Loucy (cell line): ENCODE measurements around the gene WNK2.

Experiments used
- H2AFZ ChIP-seq: fragments of 200-600 bp; sonication (generic); 2 replicates; pipeline ENCODE4 v1.6.0; 2016; ENCODE audit warnings: antibody characterized with exemption, mild to moderate bottlenecking, low read length, moderate library complexity
- H3F3A ChIP-seq: fragments of 200-600 bp; 2 replicates; pipeline ENCODE4 v1.6.0; 2016; ENCODE audit warnings: antibody characterized with exemption, low read depth, mild to moderate bottlenecking
- H3K27me3 ChIP-seq: fragments of 200-600 bp; sonication (generic); 2 replicates; pipeline ENCODE4 v1.6.1; 2014; ENCODE audit warnings: low read length, mild to moderate bottlenecking; ENCODE audit not compliant: insufficient read depth, poor library complexity, severe bottlenecking
- H3K36me3 ChIP-seq: fragments of 200-600 bp; sonication (generic); 2 replicates; pipeline ENCODE4 v1.6.1; 2016; ENCODE audit warnings: low read length; ENCODE audit not compliant: insufficient read depth
- H3K4me1 ChIP-seq: fragments of 200-600 bp; sonication (generic); 2 replicates; pipeline ENCODE4 v1.5.1; 2014; ENCODE audit warnings: low read length, mild to moderate bottlenecking; ENCODE audit not compliant: insufficient read depth, poor library complexity, severe bottlenecking
- H3K4me2 ChIP-seq: fragments of 200-600 bp; sonication (generic); 2 replicates; pipeline ENCODE4 v1.6.0; 2014; ENCODE audit warnings: antibody characterized with exemption, low read length, low read depth, mild to moderate bottlenecking; ENCODE audit not compliant: poor library complexity, severe bottlenecking
- H3K4me3 ChIP-seq: fragments of 200-600 bp; sonication (generic); 2 replicates; pipeline ENCODE4 v1.5.1; 2014; ENCODE audit warnings: low read length, mild to moderate bottlenecking, mixed read lengths; ENCODE audit not compliant: poor library complexity, severe bottlenecking
- H3K79me2 ChIP-seq: fragments of 200-600 bp; sonication (generic); 2 replicates; pipeline ENCODE4 v1.6.1; 2014; ENCODE audit warnings: low read length; ENCODE audit not compliant: insufficient read depth
- H3K9ac ChIP-seq: fragments of 200-600 bp; sonication (generic); 2 replicates; pipeline ENCODE4 v1.6.0; 2014; ENCODE audit warnings: mild to moderate bottlenecking, low read depth, low read length, moderate library complexity; ENCODE audit not compliant: poor library complexity, severe bottlenecking
- H3K9me2 ChIP-seq: fragments of 200-600 bp; sonication (generic); replicated peaks from 2 replicates; pipeline ENCODE4 v1.6.1; 2016; ENCODE audit warnings: low read depth, low read length, mixed read lengths
- H3K9me3 ChIP-seq: fragments of 200-600 bp; sonication (generic); 2 replicates; pipeline ENCODE4 v1.6.1; 2014; ENCODE audit warnings: mild to moderate bottlenecking, antibody characterized with exemption, low read length, low read depth; ENCODE audit not compliant: insufficient read depth
- H4K20me1 ChIP-seq: fragments of 200-600 bp; sonication (generic); 2 replicates; pipeline ENCODE4 v1.6.0; 2014; ENCODE audit warnings: antibody characterized with exemption, low read length, mild to moderate bottlenecking; ENCODE audit not compliant: insufficient read depth, poor library complexity, severe bottlenecking
- EZH2phosphoT487 ChIP-seq: fragments of 200-600 bp; IDR thresholded peaks from 2 replicates; pipeline ENCODE4 v1.6.1; 2018; ENCODE audit warnings: antibody characterized with exemption, mild to moderate bottlenecking, moderate library complexity, borderline replicate concordance
- TF ChIP-seq, protein P1 (sequence below): fragments of 200-600 bp; sonication (generic); conservative IDR thresholded peaks from 2 replicates; pipeline ENCODE4 v1.5.1; 2014; ENCODE audit warnings: mild to moderate bottlenecking, antibody characterized with exemption, low read length

Gene WNK2

DNA sequence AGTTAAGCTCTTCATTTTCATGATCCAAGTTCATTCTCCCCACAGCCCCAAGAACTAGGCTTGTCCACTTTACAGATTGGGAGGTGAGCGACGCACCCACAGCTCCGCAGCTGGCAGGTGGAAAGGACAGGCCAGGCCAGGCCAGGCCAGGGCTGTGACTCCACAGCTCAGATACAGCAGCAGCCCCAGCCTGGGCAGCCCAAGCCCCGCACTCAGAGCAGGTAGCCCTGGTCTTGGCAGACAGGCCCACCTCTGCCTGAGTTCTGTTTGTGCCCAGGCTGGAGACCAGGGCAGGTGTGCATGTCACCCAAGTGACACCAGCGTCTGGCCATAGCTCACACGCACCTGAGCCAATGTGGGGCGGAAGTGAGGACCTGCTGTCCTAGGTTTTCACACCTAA, 124.7 kb downstream of the WNK2 start:
- Histone ChIP-seq H3F3A (no peaks in the 10 kb centered on the region), H4K20me1 (no peaks in the 10 kb centered on the region), H3K4me2 (no peak overlapping the region), H3K79me2 (no peaks in the 10 kb centered on the region), H3K27me3 (no peaks in the 10 kb centered on the region), H3K4me3 (no peak overlapping the region), H3K36me3 (no peaks in the 10 kb centered on the region), H2AFZ (no peak overlapping the region), H3K9me3 (no peaks in the 10 kb centered on the region), H3K9me2 (no peaks in the 10 kb centered on the region), H3K4me1 (no peaks in the 10 kb centered on the region), H3K9ac (no peak overlapping the region)
- TF ChIP-seq, protein P1, sequence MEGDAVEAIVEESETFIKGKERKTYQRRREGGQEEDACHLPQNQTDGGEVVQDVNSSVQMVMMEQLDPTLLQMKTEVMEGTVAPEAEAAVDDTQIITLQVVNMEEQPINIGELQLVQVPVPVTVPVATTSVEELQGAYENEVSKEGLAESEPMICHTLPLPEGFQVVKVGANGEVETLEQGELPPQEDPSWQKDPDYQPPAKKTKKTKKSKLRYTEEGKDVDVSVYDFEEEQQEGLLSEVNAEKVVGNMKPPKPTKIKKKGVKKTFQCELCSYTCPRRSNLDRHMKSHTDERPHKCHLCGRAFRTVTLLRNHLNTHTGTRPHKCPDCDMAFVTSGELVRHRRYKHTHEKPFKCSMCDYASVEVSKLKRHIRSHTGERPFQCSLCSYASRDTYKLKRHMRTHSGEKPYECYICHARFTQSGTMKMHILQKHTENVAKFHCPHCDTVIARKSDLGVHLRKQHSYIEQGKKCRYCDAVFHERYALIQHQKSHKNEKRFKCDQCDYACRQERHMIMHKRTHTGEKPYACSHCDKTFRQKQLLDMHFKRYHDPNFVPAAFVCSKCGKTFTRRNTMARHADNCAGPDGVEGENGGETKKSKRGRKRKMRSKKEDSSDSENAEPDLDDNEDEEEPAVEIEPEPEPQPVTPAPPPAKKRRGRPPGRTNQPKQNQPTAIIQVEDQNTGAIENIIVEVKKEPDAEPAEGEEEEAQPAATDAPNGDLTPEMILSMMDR = no peak
- no peak for TF ChIP-seq EZH2phosphoT487

DNA sequence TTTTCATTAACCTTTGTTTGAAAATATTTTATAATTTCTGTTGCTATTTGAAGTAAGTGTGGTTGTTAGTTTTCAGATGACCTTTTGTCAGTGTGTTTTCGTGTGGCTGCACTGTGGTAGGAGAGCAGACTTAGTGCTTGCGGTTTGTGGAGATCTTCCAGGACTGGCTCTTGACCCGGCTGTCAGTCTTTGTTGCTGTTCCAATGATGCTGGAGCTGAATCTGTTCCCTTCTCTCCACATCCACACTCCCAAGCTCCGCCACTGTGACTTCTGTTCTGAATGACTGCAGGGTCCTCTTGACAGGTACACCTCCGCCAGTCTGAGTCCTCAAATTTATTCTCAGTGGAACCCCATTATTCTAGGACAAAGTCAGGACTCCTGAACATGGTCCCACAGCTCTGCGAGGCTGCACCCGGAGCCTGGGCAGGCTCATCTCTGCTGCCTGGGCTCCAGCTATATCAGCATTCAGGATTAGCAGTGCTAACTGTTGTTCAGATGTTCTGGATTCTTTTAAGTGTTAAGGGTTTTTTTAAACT, 126.0 kb downstream of the WNK2 start:
- no peak overlapping the region for H3K4me2 ChIP-seq
- no peaks in the 10 kb centered on the region for H3K79me2 ChIP-seq
- H3K4me1 ChIP-seq = no peaks in the 10 kb centered on the region
- no peaks in the 10 kb centered on the region for H3F3A ChIP-seq
- no peaks in the 10 kb centered on the region for H3K9me2 ChIP-seq
- no peak overlapping the region for H3K4me3 ChIP-seq
- H3K9me3 ChIP-seq = no peaks in the 10 kb centered on the region
- no peaks in the 10 kb centered on the region for H4K20me1 ChIP-seq
- no peaks in the 10 kb centered on the region for H3K36me3 ChIP-seq
- H3K27me3 ChIP-seq = no peaks in the 10 kb centered on the region
- no peak for TF ChIP-seq EZH2phosphoT487
- TF ChIP-seq, protein P1 = no peak
- no peak overlapping the region for H3K9ac ChIP-seq
- H2AFZ ChIP-seq = no peak overlapping the region

DNA sequence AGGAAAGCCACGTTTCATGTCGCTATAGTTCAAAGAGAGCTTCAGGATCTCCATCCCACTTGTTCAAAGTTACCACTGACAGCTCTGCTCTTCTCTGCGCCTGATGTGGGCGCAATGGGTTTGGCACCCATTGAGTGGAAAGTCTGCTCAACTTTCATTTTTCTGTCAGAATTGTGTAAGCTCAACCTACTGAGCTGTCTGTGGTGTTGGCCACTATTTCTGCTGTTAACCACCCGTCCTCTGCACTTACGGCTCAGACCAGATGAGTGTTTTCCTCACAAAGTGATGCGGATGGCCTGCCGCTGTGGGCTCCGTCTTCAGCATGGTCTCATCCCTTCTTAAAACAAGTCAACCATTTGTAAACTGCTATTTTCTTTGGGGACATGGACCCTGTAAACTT, 131.2 kb downstream of the WNK2 start:
- H3K4me2 ChIP-seq = no peak overlapping the region
- H3K9me2 ChIP-seq = no peaks in the 10 kb centered on the region
- no peak overlapping the region for H3K9ac ChIP-seq
- H2AFZ ChIP-seq = no peak overlapping the region
- no peaks in the 10 kb centered on the region for H3K4me1 ChIP-seq
- H4K20me1 ChIP-seq = no peaks in the 10 kb centered on the region
- TF ChIP-seq, protein P1 = no peak
- TF ChIP-seq EZH2phosphoT487 = no peak
- no peaks in the 10 kb centered on the region for H3F3A ChIP-seq
- no peaks in the 10 kb centered on the region for H3K27me3 ChIP-seq
- no peaks in the 10 kb centered on the region for H3K36me3 ChIP-seq
- H3K4me3 ChIP-seq = no peak overlapping the region
- no peaks in the 10 kb centered on the region for H3K9me3 ChIP-seq
- H3K79me2 ChIP-seq = no peaks in the 10 kb centered on the region
